ENCODE data around the gene ATP8B4. TPM values are rescaled to one million over a fixed set of nuclear protein-coding genes. Genes with fewer than 3 reads are reported as not detected.

ATP8B4 gene
- total and polyA plus RNA-seq, 7 donors, result 1.2 to 11.1 (median 4.9) TPM

DNA sequence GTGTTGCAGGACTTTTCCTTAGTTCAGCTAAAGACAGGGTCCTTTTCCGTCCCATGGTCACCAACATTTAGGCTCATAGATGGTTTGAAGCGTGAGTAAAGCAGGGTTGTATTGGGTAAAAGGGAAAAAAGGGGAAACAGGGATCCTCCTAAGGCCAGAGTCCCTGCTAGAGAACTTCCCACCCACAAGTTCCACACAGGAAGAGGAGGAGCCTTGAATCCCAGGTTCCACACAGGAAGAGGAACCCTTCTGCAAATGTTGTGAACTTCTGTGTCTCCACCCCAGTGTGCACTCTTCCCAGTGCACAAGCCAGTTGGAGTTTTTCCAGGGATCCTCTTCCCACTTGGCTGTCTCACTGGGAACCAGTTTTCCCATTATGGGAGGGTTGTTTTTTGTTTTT is 27.6 kb upstream of the ATP8B4 start:
- TF ChIP-seq EP300 (IDR thresholded peaks at IDR 0.05) (no peak), POLR2A (IDR thresholded peaks at IDR 0.05) (no peak), POLR2AphosphoS5 (IDR thresholded peaks at IDR 0.05) (no peak)
- TF ChIP-seq, protein P1, sequence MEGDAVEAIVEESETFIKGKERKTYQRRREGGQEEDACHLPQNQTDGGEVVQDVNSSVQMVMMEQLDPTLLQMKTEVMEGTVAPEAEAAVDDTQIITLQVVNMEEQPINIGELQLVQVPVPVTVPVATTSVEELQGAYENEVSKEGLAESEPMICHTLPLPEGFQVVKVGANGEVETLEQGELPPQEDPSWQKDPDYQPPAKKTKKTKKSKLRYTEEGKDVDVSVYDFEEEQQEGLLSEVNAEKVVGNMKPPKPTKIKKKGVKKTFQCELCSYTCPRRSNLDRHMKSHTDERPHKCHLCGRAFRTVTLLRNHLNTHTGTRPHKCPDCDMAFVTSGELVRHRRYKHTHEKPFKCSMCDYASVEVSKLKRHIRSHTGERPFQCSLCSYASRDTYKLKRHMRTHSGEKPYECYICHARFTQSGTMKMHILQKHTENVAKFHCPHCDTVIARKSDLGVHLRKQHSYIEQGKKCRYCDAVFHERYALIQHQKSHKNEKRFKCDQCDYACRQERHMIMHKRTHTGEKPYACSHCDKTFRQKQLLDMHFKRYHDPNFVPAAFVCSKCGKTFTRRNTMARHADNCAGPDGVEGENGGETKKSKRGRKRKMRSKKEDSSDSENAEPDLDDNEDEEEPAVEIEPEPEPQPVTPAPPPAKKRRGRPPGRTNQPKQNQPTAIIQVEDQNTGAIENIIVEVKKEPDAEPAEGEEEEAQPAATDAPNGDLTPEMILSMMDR (IDR thresholded peaks at IDR 0.05), result no peak
- 87 to 96% methylated on average over 2 of the region's 2 CpGs for WGBS, 2 donors
- Histone ChIP-seq H3K4me1 (peaks cover 0 to 15% (median 5%) of the 10 kb centered on the region in 4 donors), H3K9me3 (no peaks in the 10 kb centered on the region), H3K27ac (no peak overlapping the region), H3K27me3 (no peaks in the 10 kb centered on the region), H3K4me3 (no peak overlapping the region), H3K36me3 (no peaks in the 10 kb centered on the region)
- no peak for DNase-seq
- intact Hi-C loops (cut with DNase I), result loop anchor here (10.0 kb wide), 2 partner anchors 992 to 1102 kb away; partner anchors contain the start of genes COPS2 and SECISBP2L

DNA sequence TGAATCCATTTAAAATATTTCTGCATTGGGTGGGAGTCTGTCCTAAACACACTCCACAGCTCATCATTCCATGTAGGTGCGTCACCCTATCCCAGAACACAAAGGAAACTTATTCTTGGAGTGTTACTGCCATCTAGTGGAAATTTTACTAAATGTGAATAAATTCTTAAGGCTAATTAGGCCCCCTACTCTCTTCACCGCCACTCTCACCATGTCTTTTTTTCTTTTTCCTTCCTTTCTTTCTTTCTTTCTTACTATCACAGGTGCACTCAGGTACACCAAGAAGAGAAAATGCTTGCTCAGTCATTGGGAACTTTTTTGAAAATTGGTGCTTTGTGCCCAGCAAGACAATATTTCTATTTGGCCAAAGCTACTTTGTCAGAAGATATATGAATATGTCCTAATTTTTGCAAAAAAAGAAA is 26.4 kb upstream of the ATP8B4 start:
- intact Hi-C loops (cut with DNase I), result loop anchor here (1.0 to 10.0 kb wide), 5 partner anchors 907 to 1283 kb away; partner anchors contain the start of genes COPS2 and SECISBP2L

DNA sequence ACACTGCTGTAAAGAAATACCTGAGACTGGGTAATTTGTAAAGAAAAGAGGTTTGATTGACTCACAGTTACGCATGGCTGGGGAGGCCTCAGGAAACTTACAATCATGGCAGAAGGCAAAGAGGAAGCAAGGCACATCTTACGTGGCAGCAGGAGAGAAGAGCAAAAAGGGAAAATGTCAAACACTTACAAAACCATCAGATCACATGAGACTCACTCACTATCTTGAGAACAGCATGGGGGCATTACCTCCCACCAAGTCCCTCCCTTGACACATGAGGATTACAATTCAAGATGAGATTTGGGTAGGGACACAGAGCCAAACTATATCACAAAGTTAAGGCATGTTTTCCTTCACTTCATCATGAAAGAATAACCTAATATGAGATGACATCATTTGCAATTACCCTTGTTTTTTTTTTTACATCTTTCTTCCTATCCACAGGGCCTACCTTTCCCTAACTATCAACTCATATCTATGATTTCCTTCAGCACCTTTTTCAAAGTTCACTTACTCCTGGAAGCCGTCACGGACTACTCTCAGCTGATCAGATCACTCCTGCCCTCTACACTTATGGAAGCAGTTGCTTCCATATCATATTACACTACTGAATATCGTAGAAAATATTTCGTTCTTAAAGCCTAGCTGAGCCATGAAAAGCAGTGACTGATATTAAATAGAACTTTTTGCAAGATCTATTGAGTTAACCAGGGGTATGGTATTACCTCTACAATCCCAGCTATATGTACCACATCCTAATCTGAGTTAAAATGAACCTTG is 25.5 kb upstream of the ATP8B4 start:
- H3K9me3 ChIP-seq, result no peaks in the 10 kb centered on the region
- 72 to 79% methylated on average over 6 of the region's 6 CpGs for WGBS, 2 donors
- TF ChIP-seq EP300 (IDR thresholded peaks at IDR 0.05) (no peak), POLR2A (IDR thresholded peaks at IDR 0.05) (no peak), POLR2AphosphoS5 (IDR thresholded peaks at IDR 0.05) (no peak)
- TF ChIP-seq, protein P1 (IDR thresholded peaks at IDR 0.05), result no peak

More for the DNA sequence above, 26.4 kb upstream of the ATP8B4 start:
- DNase-seq, result no peak
- Histone ChIP-seq H3K4me3 (no peak overlapping the region), H3K36me3 (no peaks in the 10 kb centered on the region), H3K27ac (no peak overlapping the region), H3K9me3 (no peaks in the 10 kb centered on the region), H3K27me3 (no peaks in the 10 kb centered on the region), H3K4me1 (peaks cover 0 to 15% (median 5%) of the 10 kb centered on the region in 4 donors)
- TF ChIP-seq, protein P1 (IDR thresholded peaks at IDR 0.05), result peak; percentile 43 to 62 (median 53)
- TF ChIP-seq POLR2A (IDR thresholded peaks at IDR 0.05), result no peak
- 2 to 13% methylated on average over 2 of the region's 2 CpGs for WGBS, 2 donors

DNA sequence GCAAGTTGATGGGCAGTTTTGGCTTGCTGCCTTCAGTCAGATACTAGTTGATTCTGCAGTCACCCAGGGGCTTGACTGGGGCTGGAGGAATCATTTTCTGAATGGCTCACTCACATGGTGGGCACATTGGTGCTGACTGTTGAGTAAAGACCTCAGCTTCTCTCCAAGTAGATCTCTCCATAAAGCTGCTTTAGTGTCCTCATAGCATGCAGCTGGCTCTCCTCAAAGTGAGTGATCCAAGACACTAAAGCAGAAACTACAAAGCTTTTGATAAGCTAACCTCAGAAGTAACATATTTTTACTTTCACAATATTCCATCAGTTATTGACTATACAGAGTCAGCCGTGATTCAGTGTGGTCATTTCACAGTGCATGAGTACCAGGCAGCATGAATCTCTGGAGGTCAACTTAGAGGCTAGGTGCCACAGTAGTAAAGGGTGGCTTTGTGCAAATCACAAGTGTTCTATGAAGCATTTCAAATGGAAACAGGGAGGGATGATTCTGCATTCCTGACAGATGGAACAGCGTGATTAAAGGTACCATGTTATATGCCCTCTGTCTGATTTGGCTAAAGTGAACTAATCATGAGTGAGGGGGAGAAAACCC is 24.3 kb upstream of the ATP8B4 start:
- no peak overlapping the region for H3K4me3 ChIP-seq
- H3K27ac ChIP-seq, result no peak overlapping the region
- H3K36me3 ChIP-seq, result no peaks in the 10 kb centered on the region
- H3K9me3 ChIP-seq, result no peaks in the 10 kb centered on the region
- TF ChIP-seq POLR2A (IDR thresholded peaks at IDR 0.05), result no peak
- TF ChIP-seq, protein P1 (IDR thresholded peaks at IDR 0.05), result no peak
- intact Hi-C loops (cut with DNase I), result loop anchor here (2.0 to 10.0 kb wide), 3 partner anchors 723 to 1099 kb away; partner anchors contain the start of genes COPS2 and SECISBP2L
- H3K4me1 ChIP-seq, result peaks cover 0 to 15% (median 5%) of the 10 kb centered on the region in 4 donors
- no peaks in the 10 kb centered on the region for H3K27me3 ChIP-seq
- DNase-seq, result no peak
- WGBS, 2 donors, result 91 to 96% methylated on average over 2 of the region's 2 CpGs

More for the DNA sequence above, 25.5 kb upstream of the ATP8B4 start:
- no peak for DNase-seq
- no peaks in the 10 kb centered on the region for H3K27me3 ChIP-seq
- intact Hi-C loops (cut with DNase I), result loop anchor here (1.0 to 10.0 kb wide), 5 partner anchors 906 to 1282 kb away; partner anchors contain the start of genes COPS2 and SECISBP2L
- H3K4me3 ChIP-seq, result no peak overlapping the region
- no peaks in the 10 kb centered on the region for H3K36me3 ChIP-seq
- no peak overlapping the region for H3K27ac ChIP-seq
- peaks cover 0 to 15% (median 5%) of the 10 kb centered on the region in 4 donors for H3K4me1 ChIP-seq

Measured in sigmoid colon (tissue), 7 donors.